Loucy (cell line): ENCODE data around the gene ZNF581.
A peak's percentile ranks its signal among the peaks of the same experiment; 100 is the strongest.

Source experiments
- H2AFZ ChIP-seq: fragments of 200-600 bp; sonication (generic); 2 replicates; pipeline ENCODE4 v1.6.0; 2016; ENCODE audit warnings: antibody characterized with exemption, mild to moderate bottlenecking, low read length, moderate library complexity
- H3F3A ChIP-seq: fragments of 200-600 bp; 2 replicates; pipeline ENCODE4 v1.6.0; 2016; ENCODE audit warnings: antibody characterized with exemption, low read depth, mild to moderate bottlenecking
- H3K27me3 ChIP-seq: fragments of 200-600 bp; sonication (generic); 2 replicates; pipeline ENCODE4 v1.6.1; 2014; ENCODE audit warnings: low read length, mild to moderate bottlenecking; ENCODE audit not compliant: insufficient read depth, poor library complexity, severe bottlenecking
- H3K36me3 ChIP-seq: fragments of 200-600 bp; sonication (generic); 2 replicates; pipeline ENCODE4 v1.6.1; 2016; ENCODE audit warnings: low read length; ENCODE audit not compliant: insufficient read depth
- H3K4me1 ChIP-seq: fragments of 200-600 bp; sonication (generic); 2 replicates; pipeline ENCODE4 v1.5.1; 2014; ENCODE audit warnings: low read length, mild to moderate bottlenecking; ENCODE audit not compliant: insufficient read depth, poor library complexity, severe bottlenecking
- H3K4me2 ChIP-seq: fragments of 200-600 bp; sonication (generic); 2 replicates; pipeline ENCODE4 v1.6.0; 2014; ENCODE audit warnings: antibody characterized with exemption, low read length, low read depth, mild to moderate bottlenecking; ENCODE audit not compliant: poor library complexity, severe bottlenecking
- H3K4me3 ChIP-seq: fragments of 200-600 bp; sonication (generic); 2 replicates; pipeline ENCODE4 v1.5.1; 2014; ENCODE audit warnings: low read length, mild to moderate bottlenecking, mixed read lengths; ENCODE audit not compliant: poor library complexity, severe bottlenecking
- H3K79me2 ChIP-seq: fragments of 200-600 bp; sonication (generic); 2 replicates; pipeline ENCODE4 v1.6.1; 2014; ENCODE audit warnings: low read length; ENCODE audit not compliant: insufficient read depth
- H3K9ac ChIP-seq: fragments of 200-600 bp; sonication (generic); 2 replicates; pipeline ENCODE4 v1.6.0; 2014; ENCODE audit warnings: mild to moderate bottlenecking, low read depth, low read length, moderate library complexity; ENCODE audit not compliant: poor library complexity, severe bottlenecking
- H3K9me2 ChIP-seq: fragments of 200-600 bp; sonication (generic); replicated peaks from 2 replicates; pipeline ENCODE4 v1.6.1; 2016; ENCODE audit warnings: low read depth, low read length, mixed read lengths
- H3K9me3 ChIP-seq: fragments of 200-600 bp; sonication (generic); 2 replicates; pipeline ENCODE4 v1.6.1; 2014; ENCODE audit warnings: mild to moderate bottlenecking, antibody characterized with exemption, low read length, low read depth; ENCODE audit not compliant: insufficient read depth
- H4K20me1 ChIP-seq: fragments of 200-600 bp; sonication (generic); 2 replicates; pipeline ENCODE4 v1.6.0; 2014; ENCODE audit warnings: antibody characterized with exemption, low read length, mild to moderate bottlenecking; ENCODE audit not compliant: insufficient read depth, poor library complexity, severe bottlenecking
- CTCF ChIP-seq: fragments of 200-600 bp; sonication (generic); conservative IDR thresholded peaks from 2 replicates; pipeline ENCODE4 v1.5.1; 2014; ENCODE audit warnings: mild to moderate bottlenecking, antibody characterized with exemption, low read length
- EZH2phosphoT487 ChIP-seq: fragments of 200-600 bp; IDR thresholded peaks from 2 replicates; pipeline ENCODE4 v1.6.1; 2018; ENCODE audit warnings: antibody characterized with exemption, mild to moderate bottlenecking, moderate library complexity, borderline replicate concordance

ZNF581 gene

GRCh38 chr19:55640577-55641425, 2.6 kb upstream of the ZNF581 start, which contains the start of gene ZNF580:
Gene ZNF580 (plus strand): TSS chr19:55641002. CDS start chr19:55642509, 1,507 bp downstream.
- H2AFZ ChIP-seq: peak within 1 kb of the TSS; percentile 73
- peaks cover 42% of the 10 kb centered on the region for H3K4me1 ChIP-seq

GRCh38 chr19:55641426-55642152, 1.9 kb upstream of the ZNF581 start:
- Histone ChIP-seq H3K79me2 (peaks cover 60% of the 10 kb centered on the region), H2AFZ (peak overlapping the region; percentile 73), H3K36me3 (no peaks in the 10 kb centered on the region; the same call in 1 of the 2 replicates), H3K9me3 (no peaks in the 10 kb centered on the region), H3K9ac (peak overlapping the region; percentile 85), H3K27me3 (no peaks in the 10 kb centered on the region), H3K4me2 (peak overlapping the region; percentile 100), H3K9me2 (no peaks in the 10 kb centered on the region), H3K4me1 (peaks cover 34% of the 10 kb centered on the region), H4K20me1 (peaks cover 4% of the 10 kb centered on the region), H3F3A (no peaks in the 10 kb centered on the region), H3K4me3 (peak overlapping the region; percentile 96)
- no peak for TF ChIP-seq CTCF
- TF ChIP-seq EZH2phosphoT487: no peak

More at GRCh38 chr19:55640577-55641425, 2.6 kb upstream of the ZNF581 start, which contains the start of gene ZNF580:
- H3K79me2 ChIP-seq: peaks cover 68% of the 10 kb centered on the region
- H3F3A ChIP-seq: no peaks in the 10 kb centered on the region
- H3K4me3 ChIP-seq: peak within 1 kb of the TSS; percentile 96
- H3K9me3 ChIP-seq: no peaks in the 10 kb centered on the region
- H3K9me2 ChIP-seq: no peaks in the 10 kb centered on the region
- H3K9ac ChIP-seq: peak within 1 kb of the TSS; percentile 85
- H3K4me2 ChIP-seq: peak within 1 kb of the TSS; percentile 100
- no peaks in the 10 kb centered on the region; the same call in 1 of the 2 replicates for H3K36me3 ChIP-seq
- peaks cover 5% of the 10 kb centered on the region for H4K20me1 ChIP-seq
- H3K27me3 ChIP-seq: no peaks in the 10 kb centered on the region
- no peak for TF ChIP-seq EZH2phosphoT487
- TF ChIP-seq CTCF: no peak

- Histone ChIP-seq H3K4me2 (peak overlapping the region; percentile 100), H3K9me3 (no peaks in the 10 kb centered on the region), H4K20me1 (peaks cover 4% of the 10 kb centered on the region), H3K9ac (peak overlapping the region; percentile 85), H3K4me1 (peaks cover 35% of the 10 kb centered on the region), H3K9me2 (no peaks in the 10 kb centered on the region), H2AFZ (no peak overlapping the region), H3K36me3 (no peaks in the 10 kb centered on the region; the same call in 1 of the 2 replicates), H3K4me3 (peak overlapping the region; percentile 96), H3K79me2 (peaks cover 65% of the 10 kb centered on the region), H3F3A (no peaks in the 10 kb centered on the region), H3K27me3 (no peaks in the 10 kb centered on the region)
- TF ChIP-seq EZH2phosphoT487 (no peak), CTCF (no peak)
These were observed 1.1 kb upstream of the ZNF581 start for GRCh38 chr19:55642153-55643002.
